H4 (cell line): Measurements from ENCODE around the gene AHCYL2. TPM values are rescaled to one million over a fixed set of nuclear protein-coding genes. Genes with fewer than 3 reads are reported as not detected.
"Not testable (repeated sequence)": the region's sequence is repeated elsewhere in the genome, so short reads cannot be mapped to it uniquely, and the experiment has no call there.

Experiments
- DNase-seq: peaks from one replicate; pipeline ENCODE4 v3.0.0-alpha.2; 2015; ENCODE audit warnings: low spot score
- total RNA-seq: library from RNA; depleted of rRNA; stranded (reverse); fragments of >200 nt; shearing (Covaris generic); gene quantifications from 2 replicates; pipeline ENCODE4 v1.2.3, GENCODE V29; 2014; rRNA removed

The AHCYL2 gene
- total RNA-seq, 1 experiment from 2014 or later = 10.1 TPM

DNA sequence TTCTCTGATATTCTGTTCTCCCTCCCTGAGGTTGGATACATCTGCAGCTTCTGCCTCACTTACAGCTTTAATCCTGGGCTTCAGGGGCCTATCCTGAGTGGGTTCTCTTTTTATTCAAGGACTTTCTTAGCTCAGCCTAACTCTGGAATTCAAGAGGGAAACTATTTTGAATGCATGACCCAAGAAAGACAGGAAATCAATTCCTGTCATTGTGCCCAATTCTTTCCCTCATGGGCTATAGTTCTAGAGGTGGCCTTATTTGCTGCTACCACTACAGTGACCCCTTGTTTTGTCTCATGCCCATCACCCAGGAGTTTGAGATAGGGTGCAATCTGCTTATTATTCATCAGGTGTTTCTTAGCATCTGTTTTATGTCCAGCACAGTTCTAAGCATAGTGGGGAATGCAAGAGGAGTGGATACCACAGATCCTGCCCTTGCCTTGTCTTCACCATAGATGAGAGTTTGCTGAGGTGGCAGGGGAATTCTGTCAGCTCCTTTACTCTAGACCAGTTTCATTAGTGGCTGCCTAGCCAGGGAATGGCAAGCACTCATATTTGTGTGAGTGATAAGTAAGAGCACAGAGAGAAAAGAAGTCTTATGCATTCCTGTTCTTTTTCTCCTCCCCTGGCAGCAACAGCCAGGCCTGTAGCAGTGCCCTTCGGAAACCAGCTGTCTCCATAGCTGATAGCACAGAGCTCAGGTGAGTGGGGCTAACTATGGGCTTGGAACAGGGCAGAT lies 228.8 kb downstream of the AHCYL2 start:
- DNase-seq = no peak

DNA sequence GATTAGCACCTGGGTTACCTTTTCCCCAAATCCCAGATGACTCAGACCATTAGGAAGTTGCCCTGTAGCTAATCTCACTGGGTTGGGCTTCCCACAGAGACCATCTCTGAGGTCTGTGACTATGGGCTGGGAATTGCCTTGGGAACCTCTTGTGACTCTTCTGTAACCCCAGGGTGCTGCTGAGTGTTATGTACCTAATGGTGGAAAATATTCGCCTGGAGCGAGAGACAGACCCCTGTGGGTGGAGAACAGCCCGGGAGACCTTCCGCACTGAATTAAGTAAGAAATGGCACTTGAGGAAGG lies 229.4 kb downstream of the AHCYL2 start:
- DNase-seq = no peak

DNA sequence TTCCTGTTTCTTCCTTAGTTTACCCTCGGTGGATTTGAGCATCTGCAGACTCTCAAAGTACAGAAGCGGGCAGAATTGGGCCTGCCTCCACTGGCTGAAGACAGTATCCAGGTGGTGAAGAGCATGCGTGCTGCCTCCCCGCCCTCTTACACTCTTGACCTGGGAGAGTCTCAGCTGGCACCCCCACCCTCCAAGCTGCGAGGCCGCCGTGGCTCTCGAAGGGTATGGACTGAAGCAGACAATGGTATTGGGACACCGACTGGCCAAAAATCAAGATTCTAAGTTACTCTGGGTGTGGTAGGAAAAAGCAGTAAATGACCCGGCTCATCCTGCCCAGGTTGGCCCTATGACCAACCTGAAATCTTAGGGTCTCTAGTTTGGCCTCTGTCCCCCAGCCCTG lies 231.6 kb downstream of the AHCYL2 start:
- DNase-seq = no peak

DNA sequence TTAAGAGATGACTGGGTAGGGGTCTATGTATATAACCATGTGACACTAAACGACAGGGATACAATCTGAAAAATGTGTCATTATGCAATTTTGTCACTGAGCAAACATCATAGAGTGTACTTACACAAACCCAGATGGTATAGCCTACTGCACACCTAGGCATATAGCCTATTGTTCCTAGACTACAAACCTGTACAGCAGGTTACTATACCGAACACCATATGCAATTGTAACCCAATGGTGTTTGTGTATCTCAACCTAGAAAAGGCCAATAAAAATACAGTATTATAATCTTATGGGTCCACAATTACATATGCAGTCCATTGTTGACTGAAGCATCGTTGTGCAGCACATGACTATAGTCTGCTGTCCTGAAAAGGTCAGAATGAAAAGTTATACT lies 232.3 kb downstream of the AHCYL2 start:
- no peak for DNase-seq

DNA sequence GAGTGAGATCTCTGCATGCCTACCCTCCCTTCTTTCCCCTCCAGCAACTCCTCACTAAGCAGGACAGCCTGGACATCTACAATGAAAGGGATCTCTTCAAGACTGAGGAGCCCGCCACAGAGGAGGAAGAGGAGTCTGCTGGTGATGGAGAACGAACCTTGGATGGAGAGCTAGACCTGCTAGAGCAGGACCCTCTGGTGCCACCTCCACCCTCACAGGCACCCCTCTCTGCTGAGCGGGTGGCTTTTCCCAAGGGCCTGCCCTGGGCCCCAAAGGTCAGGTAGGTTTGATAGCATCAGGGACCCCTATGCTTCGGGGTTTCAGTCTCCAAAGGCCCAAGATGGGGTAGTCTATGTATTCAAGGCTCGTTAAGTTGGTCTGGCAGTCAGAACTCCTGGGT lies 233.3 kb downstream of the AHCYL2 start:
- no peak for DNase-seq

DNA sequence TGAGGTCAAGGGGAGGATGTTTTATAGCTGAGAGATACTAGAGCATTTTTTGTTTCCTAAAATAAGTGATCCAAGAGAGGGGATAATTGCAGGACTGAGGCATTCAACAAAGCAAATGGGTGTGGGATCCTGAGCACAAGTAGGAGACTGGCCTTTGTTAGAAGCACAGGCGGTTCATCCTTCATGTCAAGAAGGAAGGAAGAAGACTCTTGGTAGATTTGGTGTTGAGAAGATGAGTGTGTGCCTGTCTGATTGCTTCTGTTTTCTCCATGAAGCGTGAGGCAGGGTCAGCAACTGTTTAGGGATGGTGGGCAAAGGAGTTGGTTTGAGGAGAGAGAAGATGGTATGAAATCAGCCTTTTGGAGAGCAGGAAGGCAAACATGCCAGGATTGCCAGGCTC lies 237.0 kb downstream of the AHCYL2 start:
- no peak for DNase-seq

DNA sequence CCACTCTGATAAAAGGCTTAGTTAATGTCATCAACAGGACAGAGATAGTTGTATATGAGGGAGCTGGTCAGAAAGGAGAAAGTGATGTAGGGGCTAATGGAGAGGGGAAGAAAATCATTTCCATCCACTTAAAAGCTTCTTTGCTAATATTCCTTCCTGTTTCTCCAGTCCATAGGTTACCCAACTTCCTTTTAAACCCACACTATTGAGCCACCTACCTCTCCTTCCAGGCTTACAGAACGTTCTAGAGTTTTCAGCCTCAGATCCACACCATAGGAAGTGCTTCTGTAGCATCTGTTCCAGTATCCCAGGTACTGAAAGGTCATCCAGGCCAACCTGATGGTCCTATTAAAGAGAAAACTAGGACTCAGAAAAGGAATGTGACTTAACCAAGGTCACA lies 237.6 kb downstream of the AHCYL2 start:
- DNase-seq = no peak

DNA sequence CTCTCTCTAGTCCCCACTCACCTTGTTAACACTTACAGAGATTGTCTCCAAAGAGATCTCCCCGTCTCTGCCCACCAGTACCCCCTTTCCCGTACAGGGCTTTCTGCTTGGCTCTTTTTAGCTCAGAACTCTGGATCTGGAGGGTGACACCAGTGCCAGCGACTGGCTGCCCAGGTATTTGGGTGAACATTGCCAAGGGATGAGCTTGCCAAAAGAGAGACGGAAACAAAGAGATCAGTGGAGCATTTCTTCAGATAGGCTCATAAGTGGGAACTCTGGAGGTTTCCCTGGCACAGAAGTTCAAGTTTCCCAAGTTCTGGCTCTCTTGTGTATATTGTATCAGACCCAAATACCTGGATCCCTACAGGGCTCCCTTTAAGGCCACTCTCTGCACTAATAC lies 239.4 kb downstream of the AHCYL2 start:
- DNase-seq = no peak

DNA sequence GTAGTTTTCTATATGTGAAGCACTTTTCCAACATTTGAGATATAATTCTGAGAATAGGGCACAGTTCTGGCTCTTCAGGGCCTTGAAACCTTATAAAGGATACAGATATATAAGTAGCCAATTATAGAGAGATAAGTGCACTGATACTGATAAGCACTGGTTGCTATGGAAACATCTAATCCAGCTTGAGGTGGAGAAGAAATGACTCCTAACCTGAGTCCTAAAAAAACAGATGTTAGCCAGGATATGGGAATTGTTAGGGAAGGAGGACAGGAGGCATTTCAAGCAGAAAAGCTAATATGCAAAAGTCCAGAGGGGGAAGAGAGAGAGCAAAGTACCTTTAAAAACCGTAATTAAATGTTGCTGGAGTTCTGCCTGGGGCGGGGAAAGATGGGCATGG lies 240.2 kb downstream of the AHCYL2 start:
- DNase-seq = no peak

DNA sequence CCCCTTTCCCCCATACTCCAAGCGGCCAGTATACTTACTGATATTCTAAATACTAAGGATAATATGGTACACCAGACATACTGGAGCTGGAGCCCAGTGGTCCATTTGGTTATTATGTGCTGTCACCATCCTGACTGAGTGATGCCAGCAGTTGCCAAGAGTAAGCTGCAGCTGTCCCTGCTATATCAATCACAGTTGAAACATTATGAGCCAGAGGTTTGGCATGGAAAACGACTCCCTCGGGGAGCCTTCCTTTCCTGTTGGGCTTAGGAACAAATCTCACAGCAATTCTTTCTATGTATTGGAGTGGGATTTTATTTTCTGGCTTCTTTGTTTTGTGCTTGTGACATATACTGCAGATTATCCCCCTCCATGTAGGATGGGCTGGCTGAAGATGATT lies 242.0 kb downstream of the AHCYL2 start:
- no peak for DNase-seq

DNA sequence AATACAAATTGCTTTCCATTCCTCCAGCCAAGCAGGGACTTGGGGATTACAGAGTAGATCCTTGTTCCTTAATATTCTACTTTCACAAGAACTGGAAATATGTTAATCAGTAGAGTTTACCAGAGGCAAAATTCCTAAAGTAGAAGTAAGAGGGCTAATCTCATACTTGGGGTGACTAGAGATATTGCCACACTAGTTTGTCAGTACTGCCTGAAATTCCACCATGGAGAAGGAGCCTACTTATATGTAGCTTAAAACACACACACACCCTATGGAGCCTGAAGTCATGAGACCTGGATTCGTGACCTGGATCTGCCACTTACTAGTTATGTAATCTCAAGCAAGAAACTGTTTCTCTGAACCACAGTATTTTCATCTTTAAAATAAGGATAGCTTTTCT lies 243.3 kb downstream of the AHCYL2 start:
- DNase-seq = no peak

DNA sequence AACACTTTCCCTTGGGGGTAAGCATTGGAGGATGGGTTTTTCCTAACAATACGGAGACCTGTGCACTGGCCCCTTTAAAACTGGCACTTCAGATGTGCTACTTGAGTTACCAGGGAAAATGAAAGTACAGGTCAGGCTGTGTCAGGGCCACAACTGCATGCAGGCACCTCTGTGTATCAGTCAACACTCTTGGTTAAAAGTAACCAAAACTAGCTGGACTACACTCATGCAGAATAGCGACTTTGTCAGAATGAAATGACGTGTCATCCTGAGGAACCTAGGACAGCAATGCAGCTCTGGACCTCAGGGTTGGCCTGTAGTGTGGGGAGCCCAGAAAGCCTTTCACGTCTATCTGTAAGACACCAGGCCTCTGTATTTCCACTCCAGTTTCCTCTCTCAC lies 243.7 kb downstream of the AHCYL2 start:
- no peak for DNase-seq

DNA sequence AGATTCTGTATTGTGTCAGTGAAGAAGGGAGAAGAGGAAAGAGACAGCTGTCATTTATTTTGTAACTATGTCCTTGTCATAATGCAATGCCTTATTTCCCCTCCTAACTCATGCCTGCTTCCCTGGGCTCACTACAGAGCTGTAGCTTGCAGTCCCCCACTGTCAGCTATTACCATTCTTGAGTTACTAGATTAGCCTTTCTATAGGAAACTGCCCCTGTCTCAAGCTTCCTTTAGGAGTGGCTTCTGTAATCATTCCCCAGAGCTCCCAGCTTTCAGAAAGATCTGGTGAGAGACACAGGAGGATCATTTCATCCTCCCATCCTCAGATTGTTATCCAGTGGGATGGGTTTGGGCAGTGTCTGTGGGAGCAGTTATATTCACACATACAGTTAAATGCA lies 245.1 kb downstream of the AHCYL2 start:
- no peak for DNase-seq

DNA sequence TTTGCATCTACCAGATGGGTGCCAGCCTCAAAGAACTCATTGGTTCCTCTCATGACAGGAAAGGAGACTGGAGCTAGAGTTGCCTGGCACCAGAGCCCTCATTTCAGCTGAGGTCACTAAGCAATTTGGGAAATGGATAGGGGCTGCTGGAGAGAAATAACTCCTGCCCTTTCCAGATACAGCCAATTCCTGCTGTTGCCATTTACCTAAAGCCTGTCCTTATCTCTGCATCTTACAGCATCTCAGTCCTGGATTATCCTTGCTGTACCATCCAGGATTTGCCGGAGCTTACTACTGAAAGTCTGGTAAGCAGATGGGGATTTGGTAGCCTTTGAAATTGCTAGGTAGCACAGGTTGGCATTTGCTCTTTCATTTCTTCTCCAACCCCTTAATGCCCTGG lies 245.6 kb downstream of the AHCYL2 start:
- no peak for DNase-seq

DNA sequence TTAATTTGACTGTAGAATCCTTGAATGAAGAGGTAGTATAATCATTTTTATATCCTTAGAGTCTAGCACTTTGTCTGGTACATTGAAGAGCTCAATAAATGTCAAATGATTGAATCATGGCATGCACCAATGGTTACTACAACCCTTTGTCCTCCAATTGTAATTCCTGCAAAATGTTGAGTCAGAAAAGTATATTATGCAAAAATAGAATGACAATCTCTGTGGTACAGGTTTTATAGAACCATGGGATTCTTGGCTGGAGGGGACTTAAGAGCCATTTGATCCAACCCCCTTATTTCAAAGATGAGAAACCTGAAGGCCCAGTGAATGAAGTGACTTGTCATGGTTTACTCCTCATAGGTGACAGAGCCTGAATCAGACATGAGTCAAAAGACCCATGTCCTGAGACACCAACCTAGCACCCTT lies 246.6 kb downstream of the AHCYL2 start:
- DNase-seq = no peak

DNA sequence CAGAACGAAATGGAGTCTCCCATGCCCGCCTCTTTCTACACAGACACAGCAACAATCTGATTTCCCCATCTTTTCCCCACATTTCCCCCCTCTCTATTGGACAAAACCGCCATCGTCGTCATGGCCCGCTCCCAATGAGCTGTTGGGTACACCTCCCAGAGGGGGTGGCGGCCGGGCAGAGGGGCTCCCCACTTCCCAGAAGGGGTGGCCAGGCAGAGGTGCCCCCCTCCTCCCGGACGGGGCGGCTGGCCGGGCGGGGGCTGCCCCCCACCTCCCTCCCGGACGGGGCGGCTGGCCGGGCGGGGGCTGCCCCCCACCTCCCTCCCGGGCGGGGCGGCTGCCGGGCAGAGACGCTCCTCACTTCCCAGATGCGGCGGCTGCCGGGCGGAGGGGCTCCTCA lies 251.1 kb downstream of the AHCYL2 start:
- DNase-seq = not testable (repeated sequence)

DNA sequence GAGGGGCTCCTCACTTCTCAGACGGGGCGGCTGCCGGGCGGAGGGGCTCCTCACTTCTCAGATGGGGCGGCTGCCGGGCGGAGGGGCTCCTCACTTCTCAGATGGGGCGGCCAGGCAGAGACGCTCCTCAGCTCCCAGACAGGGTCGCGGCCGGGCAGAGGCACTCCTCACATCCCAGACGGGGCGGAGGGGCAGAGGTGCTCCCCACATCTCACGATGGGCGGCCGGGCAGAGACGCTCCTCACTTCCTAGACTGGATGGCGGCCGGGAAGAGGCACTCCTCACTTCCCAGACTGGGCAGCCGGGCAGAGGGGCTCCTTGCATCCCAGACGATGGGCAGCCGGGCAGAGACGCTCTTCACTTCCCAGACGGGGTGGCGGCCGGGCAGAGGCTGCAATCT lies 251.6 kb downstream of the AHCYL2 start:
- not testable (repeated sequence) for DNase-seq

Other genes with a start within 250 kb of the AHCYL2 start
- 54.5 and 57.5 TPM in 2 replicates for gene TNPO3, start 169.9 kb upstream of the AHCYL2 start, total RNA-seq
- gene TSPAN33, start 80.3 kb upstream of the AHCYL2 start, total RNA-seq = 9.4 and 11.2 TPM in 2 replicates
- 13.5 and 15.5 TPM in 2 replicates for gene SMO, start 36.4 kb upstream of the AHCYL2 start, total RNA-seq
- gene STRIP2, start 209.4 kb downstream of the AHCYL2 start, total RNA-seq = 2.2 and 3.7 TPM in 2 replicates